Measurements from ENCODE around the gene KLF4. TPM values are rescaled to one million over a fixed set of nuclear protein-coding genes. Genes with fewer than 3 reads are reported as not detected.
A peak's percentile ranks its signal among the peaks of the same experiment; 100 is the strongest.
"Not testable (repeated sequence)": the region's sequence is repeated elsewhere in the genome, so short reads cannot be mapped to it uniquely, and the experiment has no call there.

KLF4 gene
- polyA plus RNA-seq, 1 donor (not counting 4 experiments of a cell fraction or from before 2014, with no cell fraction given), result 37.1 TPM

- DNase-seq (ENCODE audit: low read depth, low spot score) (no peak), FAIRE-seq (no peak)
- Histone ChIP-seq H3K27ac (ENCODE audit: control insufficient read depth, insufficient read depth, low read length) (no peak overlapping the region), H3K9ac (ENCODE audit: control insufficient read depth, extremely low read depth, insufficient read depth, low read length) (no peak overlapping the region), H3K36me3 (ENCODE audit: control insufficient read depth in 2 of 2, extremely low read depth in 1 of 2, insufficient read depth in 2 of 2, low read length in 2 of 2) (no peaks in the 10 kb centered on the region), H3K27me3 (ENCODE audit: control insufficient read depth, extremely low read depth, insufficient read depth, low read length) (no peaks in the 10 kb centered on the region), H3K9me3 (ENCODE audit: control insufficient read depth, low read depth, low read length) (no peaks in the 10 kb centered on the region), H3K79me2 (ENCODE audit: control insufficient read depth, insufficient read depth, low read length) (peaks cover 19% of the 10 kb centered on the region), H3K4me2 (ENCODE audit: control insufficient read depth, extremely low read depth, insufficient read depth, low read depth, low read length) (no peak overlapping the region), H3K9me1 (ENCODE audit: control insufficient read depth, extremely low read depth, insufficient read depth, low read length) (no peaks in the 10 kb centered on the region), H3K4me3 (ENCODE audit: control insufficient read depth in 2 of 3, extremely low read depth in 1 of 3, insufficient read depth in 2 of 3, low read depth in 1 of 3, low read length in 3 of 3) (no peak overlapping the region), H4K20me1 (ENCODE audit: control insufficient read depth, extremely low read depth, insufficient read depth, low read length) (no peaks in the 10 kb centered on the region), H2AFZ (ENCODE audit: control insufficient read depth, low read length) (no peak overlapping the region), H3K4me1 (ENCODE audit: control insufficient read depth, extremely low read depth, insufficient read depth, low read length) (peaks cover 5% of the 10 kb centered on the region)
- dilution Hi-C loops (cut with MboI; ENCODE audit: extremely low pct_ligation_motif_present, low sequenced_read_pairs), result no loop called here
- no peak for TF ChIP-seq CTCF (optimal IDR thresholded peaks at IDR 0.05 in 1 of 3, IDR thresholded peaks at IDR 0.05 in 1 of 3, conservative IDR thresholded peaks at IDR 0.05 in 1 of 3; ENCODE audit: extremely low read depth in 1 of 3, insufficient read depth in 2 of 3, low read length in 3 of 3)
- TF ChIP-seq EZH2 (IDR thresholded peaks at IDR 0.05; ENCODE audit: low read length), result no peak
Observed at GRCh38 chr9:107492381-107492970, 2.9 kb upstream of the KLF4 start.

- no peak for TF ChIP-seq CTCF (optimal IDR thresholded peaks at IDR 0.05 in 1 of 3, IDR thresholded peaks at IDR 0.05 in 1 of 3, conservative IDR thresholded peaks at IDR 0.05 in 1 of 3; ENCODE audit: extremely low read depth in 1 of 3, insufficient read depth in 2 of 3, low read length in 3 of 3)
- TF ChIP-seq EZH2 (IDR thresholded peaks at IDR 0.05; ENCODE audit: low read length), result no peak
- peak overlapping the region; percentile 93 for H3K4me2 ChIP-seq (ENCODE audit: control insufficient read depth, extremely low read depth, insufficient read depth, low read depth, low read length)
Observed at GRCh38 chr9:107491081-107492053, 1.8 kb upstream of the KLF4 start.

GRCh38 chr9:107490606-107490970 lies 1.0 kb upstream of the KLF4 start:
- Histone ChIP-seq H3K79me2 (ENCODE audit: control insufficient read depth, insufficient read depth, low read length) (peaks cover 37% of the 10 kb centered on the region), H3K27ac (ENCODE audit: control insufficient read depth, insufficient read depth, low read length) (peak overlapping the region; percentile 86), H3K4me2 (ENCODE audit: control insufficient read depth, extremely low read depth, insufficient read depth, low read depth, low read length) (peak overlapping the region; percentile 93), H2AFZ (ENCODE audit: control insufficient read depth, low read length) (peak overlapping the region; percentile 81), H3K9ac (ENCODE audit: control insufficient read depth, extremely low read depth, insufficient read depth, low read length) (peak overlapping the region; percentile 90), H3K4me3 (ENCODE audit: control insufficient read depth in 2 of 3, extremely low read depth in 1 of 3, insufficient read depth in 2 of 3, low read depth in 1 of 3, low read length in 3 of 3) (peak overlapping the region; percentile 50 to 75 (median 71)), H3K36me3 (ENCODE audit: control insufficient read depth in 2 of 2, extremely low read depth in 1 of 2, insufficient read depth in 2 of 2, low read length in 2 of 2) (peaks cover 4 to 13% of the 10 kb centered on the region in 2 experiments), H3K4me1 (ENCODE audit: control insufficient read depth, extremely low read depth, insufficient read depth, low read length) (peaks cover 11% of the 10 kb centered on the region)
- FAIRE-seq; dilution Hi-C loops (cut with MboI; ENCODE audit: extremely low pct_ligation_motif_present, low sequenced_read_pairs); H3K27me3 ChIP-seq (ENCODE audit: control insufficient read depth, extremely low read depth, insufficient read depth, low read length); H4K20me1 ChIP-seq (ENCODE audit: control insufficient read depth, extremely low read depth, insufficient read depth, low read length); H3K9me1 ChIP-seq (ENCODE audit: control insufficient read depth, extremely low read depth, insufficient read depth, low read length); DNase-seq (ENCODE audit: low read depth, low spot score); H3K9me3 ChIP-seq (ENCODE audit: control insufficient read depth, low read depth, low read length): not testable (repeated sequence)

More at GRCh38 chr9:107491081-107492053, 1.8 kb upstream of the KLF4 start:
- Histone ChIP-seq H3K9me3 (ENCODE audit: control insufficient read depth, low read depth, low read length) (no peaks in the 10 kb centered on the region), H4K20me1 (ENCODE audit: control insufficient read depth, extremely low read depth, insufficient read depth, low read length) (no peaks in the 10 kb centered on the region), H3K79me2 (ENCODE audit: control insufficient read depth, insufficient read depth, low read length) (peaks cover 30% of the 10 kb centered on the region), H3K9me1 (ENCODE audit: control insufficient read depth, extremely low read depth, insufficient read depth, low read length) (no peaks in the 10 kb centered on the region), H2AFZ (ENCODE audit: control insufficient read depth, low read length) (no peak overlapping the region), H3K9ac (ENCODE audit: control insufficient read depth, extremely low read depth, insufficient read depth, low read length) (peak overlapping the region; percentile 90), H3K4me1 (ENCODE audit: control insufficient read depth, extremely low read depth, insufficient read depth, low read length) (peaks cover 5% of the 10 kb centered on the region), H3K27me3 (ENCODE audit: control insufficient read depth, extremely low read depth, insufficient read depth, low read length) (no peaks in the 10 kb centered on the region), H3K4me3 (ENCODE audit: control insufficient read depth in 2 of 3, extremely low read depth in 1 of 3, insufficient read depth in 2 of 3, low read depth in 1 of 3, low read length in 3 of 3) (peak overlapping the region in 1 of 3 experiments; percentile 71), H3K36me3 (ENCODE audit: control insufficient read depth in 2 of 2, extremely low read depth in 1 of 2, insufficient read depth in 2 of 2, low read length in 2 of 2) (peaks cover 4 to 7% of the 10 kb centered on the region in 2 experiments), H3K27ac (ENCODE audit: control insufficient read depth, insufficient read depth, low read length) (no peak overlapping the region)
- dilution Hi-C loops (cut with MboI; ENCODE audit: extremely low pct_ligation_motif_present, low sequenced_read_pairs), result no loop called here
- FAIRE-seq (no peak), DNase-seq (ENCODE audit: low read depth, low spot score) (no peak)

Measured in keratinocyte (primary cell).